HCT116 (cell line): ENCODE data around the gene CUX1. TPM values are rescaled to one million over a fixed set of nuclear protein-coding genes. Genes with fewer than 3 reads are reported as not detected.

ENCODE experiments used
- ATAC-seq: fragments of 200-7000 bp; cut with Tn5 transposase; 2 replicates; pipeline ENCODE4 v1.9.1; 2020; ENCODE audit warnings: mild to moderate bottlenecking, moderate library complexity
- BruUV-seq: library from RNA; stranded (reverse); fragments of 400-500 nt; replicated peaks from 2 replicates; lab custom pipeline; 2021; lab: Mats Ljungman, UMichigan
- CTCF ChIA-PET: fragments of 300-600 bp; sonication (Branson Sonifier 250); formaldehyde crosslinking; loops from one replicate; lab custom pipeline; 2021; ENCODE audit warnings: antibody characterized with exemption; lab: Charles Lee
- POLR2A ChIA-PET: fragments of 300-600, 350-600 bp; sonication (Branson Sonifier 250); formaldehyde crosslinking; loops from one replicate; lab custom pipeline; 2021; ENCODE audit warnings: antibody characterized with exemption; lab: Charles Lee
- RAD21 ChIA-PET, 2 experiments: fragments of 300-600 bp; sonication (Branson Sonifier 250); formaldehyde crosslinking; loops; one replicate each; lab custom pipeline; 2023; ENCODE audit warnings: low total read pairs in 2 of 2; ENCODE audit not compliant: uncharacterized antibody in 2 of 2, unreplicated experiment in 2 of 2, low non-redundant PET in 1 of 2; lab: Charles Lee
- DNase-seq: peaks from one replicate; pipeline ENCODE4 v3.0.0-alpha.2; 2010; ENCODE audit warnings: low read depth, low spot score
- H2AFZ ChIP-seq: fragments of 200-600 bp; shearing (Covaris generic), sonication (generic); 2 replicates; pipeline ENCODE4 v1.6.1; 2017; ENCODE audit warnings: low read depth, mixed run types, mixed read lengths, antibody characterized with exemption, low read length; ENCODE audit not compliant: poor library complexity, severe bottlenecking
- H3K27ac ChIP-seq: 2 replicates; pipeline ENCODE4 v1.5.1; 2012; ENCODE audit warnings: low read depth, low read length
- H3K27me3 ChIP-seq: fragments of 200-600 bp; sonication (generic); 2 replicates; pipeline ENCODE4 v1.6.1; 2016; ENCODE audit warnings: mixed run types, low read length, mixed read lengths; ENCODE audit not compliant: insufficient read depth
- H3K36me3 ChIP-seq, 2 experiments: fragments of 200-500 bp in 1 of 2; fragments of 200-600 bp in 1 of 2; sonication (Bioruptor generic) in 1 of 2; sonication (generic) in 1 of 2; 2 replicates each; pipeline versions ENCODE4 v1.5.1 to v1.6.1; 2014 to 2016; ENCODE audit warnings: low read length in 2 of 2, inconsistent platforms in 1 of 2, mixed read lengths in 1 of 2, mixed run types in 1 of 2; ENCODE audit not compliant: insufficient read depth in 2 of 2, control insufficient read depth in 1 of 2
- H3K4me1 ChIP-seq, 2 experiments: fragments of 200-600 bp in 1 of 2; sonication (generic) in 1 of 2; 2 replicates each; pipeline versions ENCODE4 v1.5.1 to v1.6.1; 2012 to 2017; ENCODE audit warnings: low read length in 2 of 2, inconsistent platforms in 1 of 2, mild to moderate bottlenecking in 1 of 2, mixed read lengths in 1 of 2, mixed run types in 1 of 2, moderate library complexity in 1 of 2; ENCODE audit not compliant: insufficient read depth in 2 of 2, control insufficient read depth in 1 of 2
- H3K4me2 ChIP-seq: fragments of 200-600 bp; sonication (generic); 2 replicates; pipeline ENCODE4 v1.6.1; 2017; ENCODE audit warnings: mixed run types, low read length, mixed read lengths
- H3K4me3 ChIP-seq, 2 experiments: fragments of 200-600 bp in 1 of 2; sonication (generic) in 1 of 2; replicated peaks in 1 of 2; 2 replicates each; pipeline ENCODE4 v1.5.1; 2011 to 2016; ENCODE audit warnings: low read length in 2 of 2, control low read depth in 1 of 2, low read depth in 1 of 2, mild to moderate bottlenecking in 1 of 2, mixed read lengths in 1 of 2, mixed run types in 1 of 2
- H3K79me2 ChIP-seq: fragments of 200-600 bp; sonication (generic); 2 replicates; pipeline ENCODE4 v1.6.1; 2017; ENCODE audit warnings: mild to moderate bottlenecking, mixed run types, low read length, moderate library complexity, mixed read lengths; ENCODE audit not compliant: insufficient read depth
- H3K9ac ChIP-seq: fragments of 200-600 bp; sonication (generic); 2 replicates; pipeline ENCODE4 v1.6.1; 2016; ENCODE audit warnings: low read length, mixed read lengths
- H3K9me2 ChIP-seq: fragments of 200-600 bp; sonication (generic), shearing (Covaris generic); 2 replicates; pipeline ENCODE4 v1.6.1; 2017; ENCODE audit warnings: mixed run types, mild to moderate bottlenecking, moderate library complexity; ENCODE audit not compliant: insufficient read depth
- H3K9me3 ChIP-seq, 2 experiments: fragments of 200-500 bp in 1 of 2; fragments of 200-600 bp in 1 of 2; sonication (Bioruptor generic) in 1 of 2; sonication (generic) in 1 of 2; 2 replicates each; pipeline ENCODE4 v1.6.1; 2014 to 2017; ENCODE audit warnings: low read length in 2 of 2, mixed read lengths in 2 of 2, inconsistent platforms in 1 of 2, low read depth in 1 of 2, mild to moderate bottlenecking in 1 of 2, mixed run types in 1 of 2, moderate library complexity in 1 of 2; ENCODE audit not compliant: control insufficient read depth in 1 of 2, insufficient read depth in 1 of 2
- H4K20me1 ChIP-seq: fragments of 200-600 bp; sonication (generic), shearing (Covaris generic); 2 replicates; pipeline ENCODE4 v1.6.1; 2017; ENCODE audit warnings: mixed run types, mild to moderate bottlenecking, moderate library complexity; ENCODE audit not compliant: insufficient read depth
- ATF3 ChIP-seq: IDR thresholded peaks from 2 replicates; pipeline ENCODE4 v1.6.1; 2012
- CBX3 ChIP-seq: IDR thresholded peaks from 2 replicates; pipeline ENCODE4 v1.6.1; 2012; ENCODE audit warnings: low read depth
- CEBPB ChIP-seq: IDR thresholded peaks from 2 replicates; pipeline ENCODE4 v1.6.1; 2012; ENCODE audit warnings: low read depth
- EGR1 ChIP-seq: IDR thresholded peaks from 2 replicates; pipeline ENCODE4 v1.6.1; 2012; ENCODE audit warnings: low read depth
- EZH2phosphoT487 ChIP-seq: fragments of 200-600 bp; IDR thresholded peaks from 2 replicates; pipeline ENCODE4 v1.6.1; 2018; ENCODE audit warnings: antibody characterized with exemption, borderline replicate concordance
- FOSL1 ChIP-seq: IDR thresholded peaks from 2 replicates; pipeline ENCODE4 v1.6.1; 2012; ENCODE audit warnings: low read depth
- MAX ChIP-seq: IDR thresholded peaks from 2 replicates; pipeline ENCODE4 v1.6.1; 2012
- POLR2A ChIP-seq: IDR thresholded peaks from 2 replicates; pipeline ENCODE4 v1.7.0; 2011; ENCODE audit warnings: borderline replicate concordance; ENCODE audit not compliant: insufficient read depth, insufficient read length; ENCODE audit errors: extremely low read depth
- SIN3A ChIP-seq: IDR thresholded peaks from 2 replicates; pipeline ENCODE4 v1.6.1; 2012; ENCODE audit warnings: low read depth
- SP1 ChIP-seq: IDR thresholded peaks from 2 replicates; pipeline ENCODE4 v1.6.1; 2012; ENCODE audit warnings: low read depth
- ZFX ChIP-seq: fragments of 450-650 bp; IDR thresholded peaks from 2 replicates; pipeline ENCODE4 v1.6.1; 2017
- intact Hi-C: fragments of 100-400 bp; cut with micrococcal nuclease; formaldehyde crosslinking; loops from 2 replicates; pipeline ENCODE4 v1.10.0; 2022
- total RNA-seq: library from RNA; stranded (reverse); gene quantifications from one replicate; pipeline ENCODE4 v1.2.1, GENCODE V29; 2021; ENCODE audit not compliant: unreplicated experiment

Gene CUX1
- total RNA-seq, 1 experiment from 2014 or later: 68.9 TPM

GRCh38 chr7:101882595-101883564 is 65.5 kb downstream of the CUX1 start (continued):
- TF ChIP-seq FOSL1 (peak; percentile 88), CBX3 (peak; percentile 72), ZFX (0 out of 2 replicates have a peak, but pooled peaks have one; percentile 19), EGR1 (peak; percentile 44)

- H3K4me1 ChIP-seq: peaks cover 54 to 78% of the 10 kb centered on the region in 2 experiments
- no peak overlapping the region for H3K27ac ChIP-seq
- ATAC-seq: no peak
- RAD21 ChIA-PET: no interaction called here
- H3K9me3 ChIP-seq: no peaks in the 10 kb centered on the region
- CTCF ChIA-PET: no interaction called here
- no peak overlapping the region for H3K9ac ChIP-seq
- intact Hi-C loops: no loop called here
- H2AFZ ChIP-seq: no peak overlapping the region
- H3K4me3 ChIP-seq: no peak overlapping the region
- no TSS peak for BruUV-seq
- no peak for TF ChIP-seq ATF3
- TF ChIP-seq EGR1: no peak
- no peak for TF ChIP-seq SIN3A
- TF ChIP-seq EZH2phosphoT487: no peak
- TF ChIP-seq CBX3: no peak
- TF ChIP-seq SP1: no peak
- TF ChIP-seq MAX: no peak
- TF ChIP-seq CEBPB: no peak
- TF ChIP-seq POLR2A: no peak
- TF ChIP-seq, all 23 proteins: peak for 0
- no peak for DNase-seq
- H3K36me3 ChIP-seq: no peaks in the 10 kb centered on the region
- no peaks in the 10 kb centered on the region for H4K20me1 ChIP-seq
- H3K27me3 ChIP-seq: no peaks in the 10 kb centered on the region
- H3K79me2 ChIP-seq: peaks cover 100% of the 10 kb centered on the region
- H3K4me2 ChIP-seq: no peak overlapping the region
- POLR2A ChIA-PET: no interaction called here
- no peaks in the 10 kb centered on the region for H3K9me2 ChIP-seq
Observed at GRCh38 chr7:101884671-101885596, 67.5 kb downstream of the CUX1 start.
